Ramos (cell line): ENCODE results near the gene ATXN1.

Experiments
- in situ Hi-C: fragments of 300-500 bp; cut with MboI; formaldehyde crosslinking; loops from one replicate; pipeline ENCODE4 v1.14.3; 2022; ENCODE audit warnings: low sequenced_read_pairs; ENCODE audit not compliant: unreplicated experiment

Gene ATXN1

DNA sequence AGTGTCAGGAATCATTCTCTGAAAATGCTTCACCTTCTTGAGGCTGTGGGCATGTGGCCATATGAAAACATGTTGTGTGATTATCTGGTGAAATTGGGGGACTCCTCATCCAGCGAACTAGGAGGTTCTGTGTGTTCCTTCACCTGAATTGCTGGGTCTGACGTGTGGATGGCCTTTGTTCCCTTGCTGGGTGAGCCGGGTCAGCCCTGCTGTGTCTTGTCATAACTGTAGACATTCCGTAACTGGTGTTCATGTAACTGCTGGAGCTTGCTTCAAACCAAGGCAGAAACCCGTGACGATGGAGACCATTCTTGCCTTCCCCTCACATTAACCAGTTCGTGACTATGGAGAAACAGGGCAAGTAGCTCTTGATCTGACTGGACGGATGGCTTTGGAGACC lies 399.4 kb downstream of the ATXN1 start:
- in situ Hi-C loops: no loop called here

DNA sequence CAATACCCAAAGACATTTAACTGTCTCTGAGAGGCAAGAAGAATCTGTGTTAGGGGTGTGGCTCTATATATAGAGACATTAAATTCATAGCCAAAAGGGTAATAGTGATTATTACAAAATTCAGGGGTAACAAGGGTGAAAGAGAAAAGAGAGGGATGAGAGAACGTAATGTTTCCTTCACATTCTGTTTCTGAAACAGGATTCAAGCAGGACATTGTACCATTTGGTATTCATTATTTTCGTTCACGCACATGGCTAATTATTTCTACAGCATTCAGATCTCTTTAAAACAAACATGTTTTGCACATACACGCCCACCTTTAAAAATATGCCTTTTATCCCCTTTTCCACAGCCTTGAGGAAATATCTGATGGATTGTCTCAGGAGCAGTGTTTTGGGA lies 400.1 kb downstream of the ATXN1 start:
- in situ Hi-C loops: no loop called here

DNA sequence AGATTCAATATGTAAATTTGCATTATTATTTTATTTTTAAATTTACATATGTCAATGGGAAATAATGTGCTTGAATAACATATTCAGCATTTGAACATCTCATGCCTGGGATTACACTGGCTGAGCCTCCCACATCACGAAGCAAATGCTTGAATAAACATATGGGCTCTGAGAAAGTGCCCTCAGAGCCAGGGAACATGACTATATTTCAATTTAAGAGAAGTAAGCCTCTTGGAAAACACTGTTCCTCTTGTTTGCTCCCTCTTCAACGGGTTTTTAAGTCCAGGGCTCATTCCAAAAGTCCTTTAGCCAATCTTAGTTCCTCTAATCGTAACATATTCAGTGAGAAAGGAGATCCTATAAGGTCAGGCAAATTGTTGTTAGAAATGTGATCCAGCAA lies 400.9 kb downstream of the ATXN1 start:
- in situ Hi-C loops: no loop called here

DNA sequence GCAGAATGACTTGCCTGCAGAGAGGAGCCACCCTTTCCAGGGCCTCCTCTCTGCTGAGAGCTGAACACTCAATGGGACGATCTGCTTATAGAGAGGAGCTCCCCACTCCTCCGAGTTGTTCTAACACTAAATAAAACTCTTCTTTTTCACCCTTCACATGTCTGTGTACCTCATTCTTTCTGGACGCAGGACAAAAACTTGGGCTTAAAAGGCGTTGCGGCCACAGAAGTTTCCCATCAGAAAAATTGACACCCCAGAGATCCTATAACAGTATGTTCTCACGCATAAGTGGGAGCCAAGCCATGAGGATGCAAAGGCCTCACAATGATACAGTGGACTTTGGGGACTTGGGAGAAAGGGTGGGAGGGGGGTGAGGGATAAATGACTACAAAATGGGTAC lies 401.7 kb downstream of the ATXN1 start:
- in situ Hi-C loops: no loop called here

DNA sequence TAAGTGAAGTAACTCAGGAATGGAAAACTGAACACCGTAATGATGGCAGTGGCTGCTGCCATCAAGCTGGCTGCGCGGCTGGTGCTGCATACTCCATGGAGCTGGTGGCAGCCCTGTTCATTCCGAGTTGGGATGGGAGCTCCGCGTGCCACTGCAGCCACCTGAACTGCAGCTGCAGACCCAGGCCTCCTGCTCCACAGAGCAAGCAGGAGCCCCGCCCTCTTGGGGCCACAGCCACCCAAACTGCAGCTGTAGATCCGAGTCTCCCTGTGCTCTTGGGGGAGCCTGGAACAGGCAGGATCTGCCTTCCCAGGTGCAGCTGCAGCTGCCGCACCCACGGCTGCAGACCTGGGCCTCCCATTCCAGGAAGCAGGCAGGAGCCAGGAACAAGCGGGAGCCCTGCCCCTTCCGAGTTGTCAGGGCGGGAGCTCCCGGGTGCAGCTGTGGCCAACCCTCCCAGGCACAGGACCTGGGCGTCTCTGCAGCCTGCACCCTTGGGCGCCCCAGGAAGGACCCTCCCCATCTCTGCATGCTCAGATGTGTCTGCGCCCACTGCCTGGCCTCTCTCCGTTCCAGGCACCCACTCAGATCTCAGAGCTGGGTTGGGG lies 402.6 kb downstream of the ATXN1 start:
- in situ Hi-C loops: no loop called here

DNA sequence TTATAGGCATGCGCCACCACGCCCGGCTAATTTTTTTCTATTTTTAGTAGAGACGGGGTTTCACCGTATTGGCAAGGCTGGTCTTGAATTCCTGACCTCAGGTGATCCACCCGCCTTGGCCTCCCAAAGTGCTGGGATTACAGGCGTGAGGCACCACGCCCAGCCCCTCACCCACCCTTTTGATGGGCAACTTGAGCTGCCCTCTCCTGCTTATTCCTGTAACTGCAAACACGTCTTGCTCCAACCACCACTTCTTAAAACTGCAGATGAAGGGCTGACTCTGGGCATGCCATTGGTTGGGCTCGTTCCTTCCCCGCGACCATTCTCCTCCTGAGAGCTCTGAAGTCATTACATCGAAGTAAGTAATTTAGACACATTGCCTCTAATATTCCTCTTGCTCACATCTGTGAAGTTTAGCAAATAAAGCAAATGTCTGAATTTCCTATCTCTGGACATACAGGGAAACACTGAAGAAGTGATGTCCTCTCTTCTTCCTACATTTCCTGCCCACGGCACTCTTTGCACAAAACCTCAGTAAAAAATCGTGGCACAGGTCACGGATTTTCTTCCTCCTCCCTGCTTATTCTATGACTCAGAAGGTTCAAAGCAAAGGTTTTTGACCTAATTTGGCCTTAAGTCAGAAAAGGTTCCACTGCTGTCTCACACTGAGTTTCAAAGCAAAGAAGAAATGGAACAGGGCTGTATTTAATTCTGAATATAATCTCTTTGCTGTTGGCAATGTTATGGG lies 405.4 kb downstream of the ATXN1 start:
- in situ Hi-C loops: no loop called here

DNA sequence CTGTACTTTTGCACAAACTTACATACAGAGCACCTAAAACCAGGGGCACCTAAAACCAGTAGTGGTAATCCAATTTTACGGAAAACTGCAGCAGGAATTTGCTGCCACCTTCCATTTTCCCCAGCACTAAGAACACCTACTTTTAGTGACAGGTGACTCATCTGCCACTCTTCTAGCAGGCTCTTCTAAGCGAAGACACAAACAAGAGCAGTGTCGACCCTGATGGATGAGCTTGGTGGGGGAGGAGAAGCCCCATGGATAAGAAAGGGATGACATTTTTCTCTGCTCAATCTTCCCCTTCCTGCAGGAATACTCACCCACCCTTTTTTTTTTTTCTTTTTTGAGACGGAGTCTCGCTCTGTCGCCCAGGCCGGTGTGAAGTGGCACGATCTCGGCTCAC lies 406.0 kb downstream of the ATXN1 start:
- in situ Hi-C loops: no loop called here

DNA sequence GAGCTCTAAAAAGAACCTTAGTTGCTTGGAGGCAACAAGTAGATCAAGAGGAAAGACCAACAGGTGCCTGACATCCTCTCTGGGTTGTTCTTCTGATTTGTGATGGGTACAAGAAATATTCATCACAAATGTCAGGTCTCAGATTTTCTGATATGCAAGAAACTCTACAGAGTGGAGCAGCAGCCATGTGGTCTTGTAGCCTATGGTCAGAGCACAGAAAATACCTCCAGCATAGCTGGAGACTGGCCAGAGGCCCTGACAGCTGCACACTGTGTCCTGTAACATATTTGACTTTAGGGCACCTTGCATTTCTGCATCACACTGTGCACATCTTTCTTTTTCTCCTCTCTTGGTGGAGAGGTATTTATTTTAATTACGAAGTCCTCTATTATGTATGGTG lies 406.6 kb downstream of the ATXN1 start:
- in situ Hi-C loops: no loop called here

DNA sequence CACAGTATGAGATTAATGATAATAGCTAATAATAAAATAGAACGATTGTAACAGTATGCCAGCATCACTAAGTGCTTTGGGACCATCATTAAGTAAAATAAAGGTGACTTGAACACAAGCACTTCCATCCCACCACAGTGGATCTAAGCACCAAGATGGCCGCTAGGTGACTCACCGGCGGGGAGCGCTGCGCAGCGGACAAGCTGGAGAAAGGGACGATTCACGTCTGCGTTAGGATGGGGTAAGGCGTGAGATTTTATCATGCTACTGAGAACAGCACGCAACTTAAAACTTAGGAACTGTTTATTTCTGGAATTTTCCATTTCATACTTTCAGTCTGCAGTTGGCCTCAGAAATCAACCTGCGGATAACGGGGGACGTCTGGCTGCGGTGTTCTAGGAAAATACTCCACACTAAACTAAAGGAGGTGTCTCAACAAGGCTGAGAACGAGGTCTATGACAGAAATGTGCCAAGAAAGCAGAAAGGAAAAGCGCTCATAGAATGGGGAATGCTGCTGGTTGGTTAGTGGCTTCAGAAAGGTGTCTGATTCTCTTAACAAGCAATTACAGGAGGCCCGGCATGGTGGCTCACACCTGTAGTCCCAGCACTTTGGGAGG lies 408.3 kb downstream of the ATXN1 start:
- in situ Hi-C loops: no loop called here

DNA sequence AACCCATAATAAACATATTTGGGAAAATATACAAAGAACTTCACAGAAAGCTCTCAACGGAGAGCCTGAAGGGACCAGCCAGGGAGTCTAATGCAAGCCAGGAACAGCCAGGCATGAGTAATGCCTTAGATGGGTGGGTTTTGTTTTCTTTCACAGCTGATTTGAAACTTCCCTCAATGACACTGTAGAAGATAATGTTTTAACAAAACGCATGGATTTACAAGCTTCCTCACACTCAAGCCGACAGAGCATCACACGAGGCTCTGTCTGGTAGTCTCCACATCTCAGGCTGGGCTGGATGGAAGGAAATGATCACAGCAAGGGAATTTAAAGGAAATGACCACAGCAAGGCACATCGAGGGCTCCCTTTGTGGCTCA lies 409.0 kb downstream of the ATXN1 start:
- in situ Hi-C loops: no loop called here

DNA sequence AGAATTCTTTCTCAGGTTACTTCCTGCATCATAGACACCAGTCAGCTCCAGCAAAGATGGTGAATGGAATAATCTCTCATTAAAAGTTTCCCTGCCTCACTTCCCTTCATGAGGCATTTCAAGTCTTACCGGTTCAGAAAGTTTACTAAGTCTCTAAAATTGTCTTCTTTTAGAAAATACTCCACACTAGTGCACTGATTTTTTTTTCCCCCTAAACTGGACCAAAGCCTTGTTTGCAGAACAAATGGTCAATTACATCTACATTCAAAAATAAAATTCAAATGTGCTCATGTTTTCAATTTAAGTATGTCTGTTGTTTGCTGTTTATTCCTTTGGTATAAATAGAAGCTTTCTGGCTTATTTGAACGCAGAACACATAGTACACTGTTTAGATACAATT lies 411.7 kb downstream of the ATXN1 start:
- in situ Hi-C loops: no loop called here

DNA sequence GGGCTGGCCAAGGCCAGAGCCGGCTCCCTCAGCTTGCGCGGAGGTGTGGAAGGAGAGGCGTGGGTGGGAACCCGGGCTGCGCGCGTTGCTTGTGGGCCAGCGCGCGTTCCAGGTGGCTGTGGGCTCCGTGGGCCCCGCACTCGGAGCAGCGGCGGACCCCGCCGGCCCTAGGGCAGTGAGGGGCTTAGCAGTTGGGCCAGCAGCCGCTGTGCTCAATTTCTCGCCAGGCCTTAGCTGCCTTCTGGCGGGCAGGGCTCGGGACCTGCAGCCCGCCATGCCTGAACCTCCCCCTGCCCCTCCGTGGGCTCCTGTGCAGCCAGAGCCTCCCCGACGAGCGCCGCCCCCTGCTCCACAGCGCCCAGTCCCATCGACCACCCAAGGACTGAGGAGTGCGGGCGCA lies 414.4 kb downstream of the ATXN1 start:
- in situ Hi-C loops: no loop called here

DNA sequence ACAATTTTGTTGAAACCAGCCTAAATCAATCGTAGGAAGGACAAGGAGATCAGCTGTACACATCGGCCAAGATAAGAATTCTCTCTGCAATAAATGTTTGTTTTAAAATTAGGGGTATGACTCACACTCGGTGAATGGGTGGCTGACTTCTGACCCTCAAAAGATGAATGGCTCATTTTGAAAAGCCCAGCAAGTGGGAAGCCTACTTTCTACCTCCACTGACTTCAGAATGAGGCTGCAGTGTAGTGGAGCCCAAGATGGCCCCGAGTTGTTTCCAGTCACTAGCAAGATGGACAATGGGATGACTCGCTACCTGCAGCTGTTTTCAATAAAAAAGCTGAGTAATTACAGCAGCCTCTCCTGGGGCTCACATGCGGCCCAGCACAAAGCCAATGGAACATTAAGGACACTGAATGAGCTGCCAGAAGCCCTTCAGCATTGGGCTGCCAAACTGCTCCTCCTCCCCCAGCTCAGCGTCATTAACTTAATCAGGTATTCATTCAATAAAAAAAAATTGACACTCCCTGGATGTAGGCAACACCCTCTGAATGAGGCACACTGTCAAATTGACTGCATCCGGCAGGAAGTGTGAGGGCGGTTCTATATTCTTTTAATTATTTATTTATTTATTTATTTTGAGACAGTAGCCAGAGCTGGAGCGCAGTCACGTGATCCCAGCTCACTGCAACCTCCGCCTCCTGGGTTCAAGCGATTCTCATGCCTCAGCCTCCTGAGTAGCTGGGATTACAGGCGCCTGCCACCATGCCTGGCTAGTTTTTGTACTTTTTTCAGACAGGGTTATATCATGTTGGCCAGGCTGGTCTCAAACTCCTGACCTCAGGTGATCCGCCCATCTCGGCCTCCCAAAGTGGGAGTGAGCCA lies 415.6 kb downstream of the ATXN1 start:
- in situ Hi-C loops: no loop called here

DNA sequence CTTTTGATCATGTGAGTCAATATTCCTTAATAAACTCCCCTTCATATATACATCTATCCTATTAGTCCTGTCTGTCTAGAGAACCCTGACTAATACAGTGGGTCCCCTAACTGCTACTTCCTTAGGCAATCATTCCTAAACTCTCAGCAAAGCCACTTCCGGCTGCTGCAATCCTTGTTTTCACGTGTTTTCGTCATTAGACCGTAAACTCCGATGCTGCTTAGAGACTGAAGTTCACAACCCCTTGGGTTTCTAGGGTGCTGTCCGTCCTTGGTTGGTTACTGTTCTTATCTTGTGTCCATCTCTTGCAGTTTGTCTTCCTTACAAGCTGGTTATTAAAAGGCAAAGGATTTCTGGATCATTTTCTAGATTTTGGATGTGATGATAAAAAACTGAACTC lies 416.5 kb downstream of the ATXN1 start:
- in situ Hi-C loops: no loop called here

DNA sequence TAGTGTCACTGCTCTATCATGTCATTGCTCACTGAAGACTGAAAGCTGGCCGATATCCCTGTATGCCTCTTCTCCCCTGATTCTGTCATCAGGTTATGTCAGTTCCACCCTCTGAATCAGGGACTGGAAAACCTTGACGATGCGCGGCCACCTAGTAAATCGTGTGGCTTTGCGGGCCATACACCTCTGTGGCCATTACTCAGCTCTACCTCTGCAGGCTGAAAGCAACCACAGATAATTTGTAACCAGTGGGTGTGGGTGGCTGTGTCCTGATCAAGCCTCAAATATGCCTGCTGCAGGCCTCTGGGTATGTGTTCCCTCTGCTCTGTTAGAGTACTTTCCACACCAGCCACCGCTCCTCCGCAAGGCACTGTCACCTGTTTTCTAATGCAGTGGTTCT lies 417.7 kb downstream of the ATXN1 start:
- in situ Hi-C loops: no loop called here

DNA sequence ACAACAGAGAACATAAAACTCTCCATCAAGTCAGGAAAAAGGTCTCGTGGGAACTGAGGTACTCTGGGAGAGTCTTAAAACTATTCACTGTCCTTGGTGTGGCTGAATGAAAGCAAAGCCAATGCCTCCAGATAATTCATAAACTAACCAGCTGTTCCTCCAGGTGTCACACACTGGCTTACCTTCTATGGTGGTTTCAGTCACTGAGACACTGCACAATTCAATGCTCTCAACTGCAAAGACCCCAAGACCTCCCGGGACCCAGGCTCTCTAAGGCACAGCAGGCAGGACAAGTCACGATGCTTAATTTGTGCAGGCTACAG lies 422.0 kb downstream of the ATXN1 start:
- in situ Hi-C loops: no loop called here

DNA sequence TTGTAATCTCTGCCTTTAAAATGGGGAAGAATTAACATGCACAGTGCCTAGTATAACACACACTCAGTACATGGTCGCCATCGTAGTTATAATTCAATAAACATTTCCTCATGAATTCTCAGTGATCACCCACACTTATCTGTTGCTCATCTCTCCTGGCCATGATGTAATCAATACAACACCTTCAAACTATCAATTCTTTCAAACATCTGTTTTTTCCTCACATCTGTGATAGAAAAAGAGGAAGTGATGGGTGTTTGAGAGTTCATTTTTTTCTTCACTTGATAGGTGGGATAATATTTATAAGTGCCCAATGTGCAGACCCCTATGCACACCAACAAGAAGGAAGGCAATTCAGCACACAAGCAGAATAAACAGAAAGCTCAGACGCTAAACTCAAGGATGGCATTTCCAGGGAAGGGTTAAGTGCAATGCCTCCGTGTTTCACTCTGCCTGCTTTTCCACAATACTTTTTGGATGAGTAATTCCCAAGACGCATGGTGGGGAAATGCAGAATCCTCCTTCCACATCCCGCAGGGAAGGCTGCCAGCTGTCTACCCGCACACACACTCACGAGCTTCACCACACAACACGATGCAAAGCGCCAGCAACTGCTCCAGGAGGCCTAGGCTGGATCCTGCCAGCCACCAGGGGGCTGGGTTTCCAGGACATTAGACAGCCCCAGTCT lies 422.5 kb downstream of the ATXN1 start:
- in situ Hi-C loops: no loop called here

DNA sequence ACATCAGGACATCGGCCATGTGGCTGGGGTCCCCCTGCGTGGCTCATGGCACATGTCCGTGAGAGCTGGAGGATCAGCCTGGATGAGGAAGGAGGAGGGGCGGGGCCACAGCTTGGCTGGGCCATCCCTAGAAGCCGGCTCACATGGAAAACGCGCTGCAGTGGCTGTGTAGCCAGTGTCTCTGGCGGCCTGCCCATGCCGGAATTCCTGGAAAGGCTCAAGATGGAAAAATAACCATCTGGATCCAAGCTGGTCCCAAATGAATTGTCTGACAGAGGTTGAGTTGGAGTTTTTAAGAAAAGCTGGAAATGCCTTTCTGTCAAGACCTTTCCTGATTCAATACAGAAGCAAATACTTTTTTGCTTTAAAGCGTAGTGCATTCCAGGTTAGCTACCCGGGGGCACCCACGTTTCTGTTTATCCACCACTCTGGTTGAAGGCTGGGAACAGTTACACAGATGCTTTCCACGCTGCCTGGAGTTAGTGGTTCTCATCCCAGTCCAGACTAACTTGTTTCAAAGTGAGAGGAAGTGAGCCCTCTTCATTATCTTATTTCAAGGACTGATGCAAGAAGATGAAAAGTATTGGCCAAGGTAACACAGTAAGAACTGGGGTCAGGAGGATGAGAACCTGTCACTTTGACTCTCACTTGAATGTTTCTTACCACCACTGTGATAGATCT lies 423.8 kb downstream of the ATXN1 start:
- in situ Hi-C loops: no loop called here

DNA sequence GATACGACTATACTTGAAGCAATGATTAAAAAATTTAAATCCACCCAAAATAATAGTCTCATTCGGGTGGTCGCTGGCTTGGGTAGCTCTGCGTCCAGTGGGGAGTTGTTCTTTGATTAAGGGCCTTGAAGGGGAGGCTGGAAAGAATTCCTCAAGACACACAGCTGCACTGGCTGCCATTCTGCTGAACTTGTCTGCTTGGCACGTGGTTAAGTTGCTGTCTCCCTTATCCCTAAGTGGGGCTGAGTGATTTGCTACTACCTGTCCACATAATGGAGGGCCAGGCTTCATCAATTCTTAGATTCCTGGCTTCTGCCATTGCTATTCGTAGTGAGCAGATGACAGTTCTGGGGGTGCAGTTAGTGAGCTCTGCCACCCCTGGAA lies 424.4 kb downstream of the ATXN1 start:
- in situ Hi-C loops: no loop called here
